ENCODE results near the gene QRFP. TPM values are rescaled to one million over a fixed set of nuclear protein-coding genes. Genes with fewer than 3 reads are reported as not detected.

QRFP gene
- total RNA-seq, 1 experiment from 2014 or later, result not detected

DNA sequence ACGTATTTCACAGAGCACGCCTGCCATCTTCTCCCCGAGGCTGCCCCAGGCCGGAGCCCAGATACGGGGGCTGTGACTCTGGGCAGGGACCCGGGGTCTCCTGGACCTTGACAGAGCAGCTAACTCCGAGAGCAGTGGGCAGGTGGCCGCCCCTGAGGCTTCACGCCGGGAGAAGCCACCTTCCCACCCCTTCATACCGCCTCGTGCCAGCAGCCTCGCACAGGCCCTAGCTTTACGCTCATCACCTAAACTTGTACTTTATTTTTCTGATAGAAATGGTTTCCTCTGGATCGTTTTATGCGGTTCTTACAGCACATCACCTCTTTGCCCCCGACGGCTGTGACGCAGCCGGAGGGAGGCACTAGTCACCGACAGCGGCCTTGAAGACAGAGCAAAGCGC is 9.6 kb downstream of the QRFP start:
- Histone ChIP-seq H2BK20ac (ENCODE audit: low read depth, low read length, poor library complexity, severe bottlenecking) (no peak overlapping the region), H3K9me3 (ENCODE audit: control insufficient read depth, low read depth, low read length) (no peaks in the 10 kb centered on the region), H3K23me2 (ENCODE audit: insufficient read length, low read depth, low read length, poor library complexity, severe bottlenecking) (no peaks in the 10 kb centered on the region), H2BK120ac (ENCODE audit: low read depth, low read length, poor library complexity, severe bottlenecking) (no peak overlapping the region), H3K79me2 (ENCODE audit: insufficient read depth, low read length) (no peaks in the 10 kb centered on the region), H3K4me1 (ENCODE audit: insufficient read depth, low read length) (no peaks in the 10 kb centered on the region), H4K20me1 (ENCODE audit: control insufficient read depth, insufficient read depth, insufficient read length) (no peaks in the 10 kb centered on the region), H3K4me2 (ENCODE audit: insufficient read depth, insufficient read length, low read length) (no peak overlapping the region), H3K56ac (ENCODE audit: insufficient read length, low read depth, low read length) (no peak overlapping the region), H3K27me3 (ENCODE audit: insufficient read depth, low read length) (no peaks in the 10 kb centered on the region), H4K5ac (ENCODE audit: insufficient read length, low read depth, low read length) (no peak overlapping the region), H4K8ac (replicated peaks; ENCODE audit: insufficient read length, low read depth, low read length) (no peak overlapping the region), H2BK12ac (ENCODE audit: insufficient read length, low read depth, low read length) (no peak overlapping the region), H2AK5ac (ENCODE audit: insufficient read length, low read length) (no peak overlapping the region), H3T11ph (ENCODE audit: low read length) (no peak overlapping the region), H3K14ac (ENCODE audit: insufficient read depth, low read length) (no peak overlapping the region), H3K9ac (ENCODE audit: extremely low read depth, insufficient read length, low read length) (no peak overlapping the region), H3K79me1 (ENCODE audit: insufficient read depth, low read depth, low read length, poor library complexity, severe bottlenecking) (no peaks in the 10 kb centered on the region), H4K91ac (ENCODE audit: insufficient read length, low read depth, low read length) (no peak overlapping the region), H2BK5ac (ENCODE audit: insufficient read length, low read length) (no peak overlapping the region), H3K23ac (ENCODE audit: insufficient read length, low read depth, low read length) (no peak overlapping the region), H3K4ac (ENCODE audit: low read depth, low read length) (no peak overlapping the region), H3K18ac (ENCODE audit: insufficient read length, low read depth, low read length) (no peak overlapping the region), H3K27ac (ENCODE audit: insufficient read length, low read depth, low read length) (no peak overlapping the region), H2AFZ (ENCODE audit: low read length) (no peak overlapping the region), H2BK15ac (ENCODE audit: low read depth, low read length) (no peak overlapping the region)
- H3K27ac Mint-ChIP-seq, result peak overlapping the region; percentile 14 to 59 (median 52); a peak in 5 of 7 replicates
- H3K27me3 Mint-ChIP-seq (ENCODE audit: low read depth), result no peaks in the 10 kb centered on the region; the same call in 1 of the 2 replicates
- H3K9me3 Mint-ChIP-seq, result no peaks in the 10 kb centered on the region
- peaks cover 3 to 5% of the 10 kb centered on the region in 2 experiments; a peak in 3 of 4 replicates for H3K4me1 Mint-ChIP-seq
- no peak for DNase-seq
- no peak overlapping the region for H3K4me3 Mint-ChIP-seq
- no CpG with 5 or more reads among the region's 23 CpGs for WGBS (ENCODE audit: extremely low coverage, insufficient read length, low lambda C conversion rate)
- TF ChIP-seq, protein P1, sequence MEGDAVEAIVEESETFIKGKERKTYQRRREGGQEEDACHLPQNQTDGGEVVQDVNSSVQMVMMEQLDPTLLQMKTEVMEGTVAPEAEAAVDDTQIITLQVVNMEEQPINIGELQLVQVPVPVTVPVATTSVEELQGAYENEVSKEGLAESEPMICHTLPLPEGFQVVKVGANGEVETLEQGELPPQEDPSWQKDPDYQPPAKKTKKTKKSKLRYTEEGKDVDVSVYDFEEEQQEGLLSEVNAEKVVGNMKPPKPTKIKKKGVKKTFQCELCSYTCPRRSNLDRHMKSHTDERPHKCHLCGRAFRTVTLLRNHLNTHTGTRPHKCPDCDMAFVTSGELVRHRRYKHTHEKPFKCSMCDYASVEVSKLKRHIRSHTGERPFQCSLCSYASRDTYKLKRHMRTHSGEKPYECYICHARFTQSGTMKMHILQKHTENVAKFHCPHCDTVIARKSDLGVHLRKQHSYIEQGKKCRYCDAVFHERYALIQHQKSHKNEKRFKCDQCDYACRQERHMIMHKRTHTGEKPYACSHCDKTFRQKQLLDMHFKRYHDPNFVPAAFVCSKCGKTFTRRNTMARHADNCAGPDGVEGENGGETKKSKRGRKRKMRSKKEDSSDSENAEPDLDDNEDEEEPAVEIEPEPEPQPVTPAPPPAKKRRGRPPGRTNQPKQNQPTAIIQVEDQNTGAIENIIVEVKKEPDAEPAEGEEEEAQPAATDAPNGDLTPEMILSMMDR (conservative IDR thresholded peaks at IDR 0.05), result no peak
- H3K36me3 Mint-ChIP-seq (ENCODE audit: insufficient read depth in 1 of 3, low read depth in 3 of 3), result peaks cover 22 to 70% (median 55%) of the 10 kb centered on the region in 3 experiments
